ENCODE measurements around the gene PRKCA.

DNA sequence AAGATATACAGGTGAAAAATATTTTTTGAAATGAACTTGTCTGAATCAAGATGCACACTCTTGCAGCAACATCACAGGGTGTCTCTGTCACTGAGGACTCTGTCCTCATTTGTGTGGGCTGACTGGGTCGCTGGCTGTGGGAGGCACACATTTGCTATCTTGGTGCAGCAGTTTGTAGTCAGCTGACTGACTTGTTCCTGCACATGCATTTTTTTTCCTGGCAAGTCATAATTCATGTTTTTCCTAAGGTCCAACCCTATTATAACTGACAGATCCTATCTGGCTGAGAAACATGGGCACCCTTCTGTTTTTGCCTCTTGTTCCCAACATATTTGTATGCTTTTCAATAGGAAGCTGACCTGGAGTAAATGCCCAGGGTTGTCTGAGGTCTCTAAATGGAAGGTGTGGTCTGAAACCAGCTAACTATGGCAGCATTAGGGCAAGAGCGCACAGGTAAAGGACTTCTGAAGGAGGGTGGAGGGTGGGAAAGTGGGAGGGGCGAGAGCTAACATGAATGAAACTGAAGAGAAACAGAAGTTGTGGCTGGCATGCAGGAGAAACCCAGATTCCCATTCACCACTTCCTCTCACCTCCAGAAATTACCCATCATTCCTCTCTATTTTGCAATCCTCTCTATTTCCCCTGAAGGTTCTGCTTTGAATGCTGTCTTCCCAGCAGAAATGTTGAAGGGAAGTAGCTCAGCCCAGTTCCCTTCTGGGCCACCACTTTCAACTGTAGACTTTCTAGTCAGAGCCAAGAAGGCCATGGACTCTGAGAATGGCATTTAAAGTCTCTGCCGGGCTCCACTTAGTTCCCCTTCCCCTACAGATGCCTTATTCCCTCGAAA, 166.1 kb downstream of the PRKCA start:
- TF ChIP-seq, protein P1, sequence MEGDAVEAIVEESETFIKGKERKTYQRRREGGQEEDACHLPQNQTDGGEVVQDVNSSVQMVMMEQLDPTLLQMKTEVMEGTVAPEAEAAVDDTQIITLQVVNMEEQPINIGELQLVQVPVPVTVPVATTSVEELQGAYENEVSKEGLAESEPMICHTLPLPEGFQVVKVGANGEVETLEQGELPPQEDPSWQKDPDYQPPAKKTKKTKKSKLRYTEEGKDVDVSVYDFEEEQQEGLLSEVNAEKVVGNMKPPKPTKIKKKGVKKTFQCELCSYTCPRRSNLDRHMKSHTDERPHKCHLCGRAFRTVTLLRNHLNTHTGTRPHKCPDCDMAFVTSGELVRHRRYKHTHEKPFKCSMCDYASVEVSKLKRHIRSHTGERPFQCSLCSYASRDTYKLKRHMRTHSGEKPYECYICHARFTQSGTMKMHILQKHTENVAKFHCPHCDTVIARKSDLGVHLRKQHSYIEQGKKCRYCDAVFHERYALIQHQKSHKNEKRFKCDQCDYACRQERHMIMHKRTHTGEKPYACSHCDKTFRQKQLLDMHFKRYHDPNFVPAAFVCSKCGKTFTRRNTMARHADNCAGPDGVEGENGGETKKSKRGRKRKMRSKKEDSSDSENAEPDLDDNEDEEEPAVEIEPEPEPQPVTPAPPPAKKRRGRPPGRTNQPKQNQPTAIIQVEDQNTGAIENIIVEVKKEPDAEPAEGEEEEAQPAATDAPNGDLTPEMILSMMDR (conservative IDR thresholded peaks at IDR 0.05; ENCODE audit: low read length) = no peak
- no peak for TF ChIP-seq EZH2phosphoT487 (IDR thresholded peaks at IDR 0.05; ENCODE audit: borderline replicate concordance)
